DOHH2 (cell line): ENCODE measurements around the gene SIGLEC12.

Experiments used
- CTCF ChIP-seq: fragments of 200-600 bp; sonication (generic); IDR thresholded peaks from one replicate; pipeline ENCODE4 v1.5.1; 2014; ENCODE audit warnings: antibody characterized with exemption, mild to moderate bottlenecking, low read depth, low read length; ENCODE audit not compliant: poor library complexity, severe bottlenecking
- EZH2phosphoT487 ChIP-seq: fragments of 200-600 bp; sonication (generic); IDR thresholded peaks from 2 replicates; pipeline ENCODE4 v1.6.1; 2017; ENCODE audit warnings: borderline replicate concordance, mild to moderate bottlenecking, antibody characterized with exemption, low read length, moderate library complexity, mixed read lengths

- no peak for TF ChIP-seq CTCF
- TF ChIP-seq EZH2phosphoT487: no peak
Measured at GRCh38 chr19:51448011-51448410, 53.6 kb downstream of the SIGLEC12 start.
